NCI-H2196 (cell line): ENCODE results near the gene KRT76.

Experiments used
- DNase-seq: peaks from one replicate; lab custom pipeline; 2025; ENCODE audit not compliant: unreplicated experiment; lab: John Stamatoyannopoulos, UW

KRT76 gene

DNA sequence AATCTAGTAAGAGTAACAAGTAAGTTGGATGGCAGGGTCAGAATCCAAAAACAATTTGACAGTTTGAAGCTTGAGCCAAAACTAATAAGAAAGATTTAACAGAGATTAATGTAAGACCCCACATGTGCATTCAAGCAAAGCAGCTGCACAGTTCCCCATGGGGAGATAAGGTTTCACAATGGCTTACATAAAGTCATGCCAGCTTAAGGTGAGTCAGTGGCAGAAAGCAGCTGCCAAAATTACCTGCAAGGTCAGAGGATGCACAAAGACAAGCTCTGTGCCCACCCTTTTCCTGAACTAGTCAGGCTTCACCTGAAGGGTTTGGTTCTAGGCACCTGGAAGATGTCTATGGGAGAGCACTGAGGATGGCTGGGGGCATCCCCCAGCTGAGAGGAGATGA lies 37.2 kb downstream of the KRT76 start:
- peak; percentile 43 for DNase-seq

DNA sequence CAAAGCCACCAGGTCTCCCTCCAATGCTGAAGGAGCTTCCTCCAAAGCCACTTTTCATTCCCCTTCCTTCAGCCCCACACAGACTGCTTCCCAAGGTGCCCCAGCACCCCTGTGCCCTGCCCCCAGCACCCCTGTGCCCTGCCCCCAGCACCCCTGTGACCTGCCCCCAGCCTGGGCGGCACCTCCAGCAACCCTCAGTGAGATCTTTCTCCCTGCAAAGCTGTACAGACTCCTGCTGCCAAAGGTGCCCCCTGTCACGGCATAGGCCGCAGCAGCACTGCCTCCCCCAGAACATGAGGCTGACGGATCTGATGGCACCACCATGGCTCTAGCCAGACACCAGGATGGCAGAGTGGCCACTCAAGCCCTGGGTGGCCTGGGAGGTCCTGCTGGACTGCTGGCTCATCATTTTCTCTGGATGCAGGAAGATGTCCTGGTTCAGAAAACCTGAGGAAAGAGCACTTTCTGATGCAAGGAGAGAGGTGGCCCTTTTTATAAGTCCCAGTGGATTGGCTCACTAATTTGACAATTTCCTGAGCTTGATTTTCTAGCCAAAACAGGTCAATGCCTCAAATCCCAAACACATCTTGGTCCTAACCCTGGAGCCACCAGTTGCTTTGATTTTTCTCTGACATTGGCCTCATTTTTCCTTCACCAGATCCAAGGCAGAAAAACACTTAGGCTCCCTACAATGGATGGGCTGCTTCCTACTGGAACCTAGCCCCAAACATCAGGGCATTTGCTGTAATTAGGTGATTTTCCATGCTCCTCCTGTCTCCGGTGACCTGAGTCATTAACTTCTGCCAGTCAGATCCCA lies 41.1 kb downstream of the KRT76 start:
- DNase-seq, result no peak

DNA sequence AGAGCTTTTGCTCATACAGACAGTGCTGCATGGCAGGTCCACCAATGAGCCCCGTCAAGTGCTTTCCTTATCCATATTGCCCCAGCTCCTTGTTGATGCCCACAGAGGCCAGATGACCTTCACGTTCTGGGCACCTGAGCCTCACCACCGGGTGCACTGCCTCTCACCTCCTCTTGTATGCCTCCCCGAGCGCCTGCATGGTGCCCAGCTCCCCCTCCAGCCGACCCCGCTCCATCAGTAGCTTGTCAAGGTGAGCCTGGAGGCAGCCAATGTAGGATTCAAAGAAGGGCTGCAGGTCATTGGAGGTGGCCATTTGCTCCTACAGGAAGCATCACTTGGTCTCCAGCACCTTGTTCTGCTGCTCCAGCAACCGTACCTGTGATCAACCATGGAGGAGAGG lies 42.0 kb downstream of the KRT76 start:
- no peak for DNase-seq

DNA sequence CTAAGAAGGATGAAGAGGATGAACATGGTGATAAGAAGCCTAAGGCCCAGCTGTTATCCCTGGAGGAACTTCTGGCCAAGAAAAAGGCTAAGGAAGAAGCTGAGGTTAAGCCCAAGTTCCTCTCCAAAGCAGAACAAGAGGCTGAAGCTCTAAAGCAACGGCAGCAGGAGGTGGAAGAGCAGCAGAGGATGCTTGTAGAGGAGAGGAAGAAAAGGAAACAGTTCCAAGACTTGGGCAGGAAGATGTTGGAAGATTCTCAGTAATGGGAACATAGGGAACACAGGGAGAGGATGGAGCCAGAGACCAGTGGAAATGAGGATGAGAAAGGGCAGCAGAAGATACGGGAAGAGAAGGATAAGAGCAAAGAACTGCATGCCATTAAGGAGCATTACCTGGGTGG lies 46.4 kb downstream of the KRT76 start:
- no peak for DNase-seq

DNA sequence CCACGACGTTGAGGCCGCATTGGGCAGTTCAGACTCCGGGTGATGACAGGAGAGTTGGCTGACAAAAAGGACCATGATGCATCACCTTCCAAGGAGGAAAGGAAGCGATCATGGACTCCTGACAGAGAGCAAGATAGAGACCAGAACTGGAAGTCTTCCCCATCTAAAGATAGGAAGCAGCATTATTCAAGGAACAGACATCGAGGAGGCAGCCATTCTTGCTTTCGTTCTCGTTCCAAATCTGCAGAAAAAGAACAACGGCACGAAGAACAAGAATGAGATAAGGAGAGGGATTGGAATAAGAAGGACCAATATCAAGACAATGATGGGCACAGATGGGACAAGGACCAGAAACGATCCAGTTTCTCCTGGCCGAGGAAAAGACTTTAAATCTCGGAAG lies 46.8 kb downstream of the KRT76 start:
- no peak for DNase-seq

DNA sequence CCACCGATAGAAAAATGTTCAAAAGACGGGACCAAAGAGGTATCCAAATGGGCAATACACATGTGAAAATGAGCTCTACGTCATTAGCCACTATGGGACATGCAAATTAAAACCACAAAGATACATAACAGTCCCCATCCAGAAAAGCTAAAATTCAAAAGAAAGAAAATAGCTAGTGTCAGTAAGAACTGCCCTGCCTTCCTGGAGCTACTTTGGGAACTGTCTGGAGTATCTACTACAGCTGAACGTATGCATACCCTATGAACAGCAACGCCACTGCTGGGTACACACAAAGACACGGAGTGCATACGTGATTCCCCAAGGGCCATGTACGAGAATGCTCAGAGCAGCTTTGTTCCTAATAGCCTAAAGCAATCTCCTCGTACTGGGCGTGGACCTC lies 48.0 kb downstream of the KRT76 start:
- no peak for DNase-seq

DNA sequence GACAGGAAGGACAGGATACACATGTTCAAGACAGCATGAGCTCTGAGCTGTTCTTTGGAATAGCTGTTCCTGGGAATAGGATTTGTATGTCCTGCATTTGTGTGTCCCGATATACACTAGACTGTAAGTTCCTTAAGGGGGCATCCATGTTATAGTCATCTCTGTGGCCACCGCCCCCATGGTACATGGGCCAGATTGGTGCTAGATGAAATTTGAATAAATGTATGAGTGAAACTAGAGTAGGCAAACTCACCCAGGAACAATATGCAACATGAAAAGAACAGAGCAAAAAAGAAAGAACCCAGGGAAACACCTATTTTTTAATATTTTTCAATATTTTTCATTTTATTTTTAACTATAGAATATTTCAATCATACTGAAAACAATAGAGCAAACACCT lies 48.8 kb downstream of the KRT76 start:
- DNase-seq, result no peak

DNA sequence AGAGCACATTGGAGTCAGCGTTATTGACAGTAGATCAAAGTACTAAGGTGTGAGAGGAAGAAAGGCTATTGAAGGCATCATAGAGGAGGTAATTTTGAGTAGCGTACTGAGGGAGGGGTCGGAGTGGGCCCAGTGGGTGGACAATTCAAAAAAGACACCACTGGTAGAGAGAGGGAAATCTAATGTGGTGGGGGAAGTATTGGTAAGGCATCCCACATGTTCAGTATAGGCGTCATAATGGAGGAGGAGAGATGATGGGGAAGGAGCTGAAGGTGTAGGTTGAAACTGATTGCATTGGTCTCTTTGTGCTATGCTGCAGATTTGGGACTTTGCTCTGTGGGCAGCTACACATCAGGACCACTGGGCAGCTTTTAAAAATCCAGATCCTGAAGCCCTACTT lies 50.1 kb downstream of the KRT76 start:
- no peak for DNase-seq

DNA sequence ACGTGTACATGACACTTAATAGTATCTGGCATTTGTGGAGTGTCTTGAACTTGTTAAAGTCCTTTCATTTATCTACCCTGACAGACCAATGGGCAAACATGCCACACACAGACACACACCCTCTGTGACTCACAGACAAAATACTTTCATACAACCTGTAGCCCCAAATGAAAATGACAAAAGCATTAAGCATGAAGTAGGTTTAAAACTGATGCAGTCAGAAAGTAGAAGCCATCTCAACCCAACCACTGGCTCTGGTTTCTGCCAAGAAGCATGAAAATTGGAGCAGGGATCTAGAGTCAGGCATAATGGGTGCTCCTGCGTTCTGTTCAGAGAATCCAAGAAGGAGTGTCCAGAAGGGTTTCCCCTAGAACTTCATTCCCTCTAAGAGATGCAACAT lies 50.7 kb downstream of the KRT76 start:
- DNase-seq, result no peak

DNA sequence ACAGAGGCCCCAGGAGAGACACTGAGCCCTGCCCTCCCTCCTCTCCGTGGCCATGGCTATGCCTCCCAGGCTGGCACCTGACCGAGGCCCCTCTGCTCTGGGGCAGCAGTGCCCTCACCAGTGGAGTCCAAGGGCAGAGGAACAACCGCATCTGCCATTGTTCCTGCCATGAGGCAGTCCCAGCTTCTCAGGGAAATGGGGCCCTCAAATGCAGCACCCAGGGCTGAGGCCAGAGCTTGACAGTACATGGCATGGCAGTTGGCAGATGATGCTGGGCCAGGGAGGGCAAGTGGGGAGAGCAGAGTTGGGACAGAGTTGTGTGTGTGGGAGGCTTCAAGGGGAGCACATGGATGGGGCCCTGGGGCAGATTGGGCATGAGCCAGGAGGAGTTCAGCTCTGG lies 52.8 kb downstream of the KRT76 start:
- no peak for DNase-seq

DNA sequence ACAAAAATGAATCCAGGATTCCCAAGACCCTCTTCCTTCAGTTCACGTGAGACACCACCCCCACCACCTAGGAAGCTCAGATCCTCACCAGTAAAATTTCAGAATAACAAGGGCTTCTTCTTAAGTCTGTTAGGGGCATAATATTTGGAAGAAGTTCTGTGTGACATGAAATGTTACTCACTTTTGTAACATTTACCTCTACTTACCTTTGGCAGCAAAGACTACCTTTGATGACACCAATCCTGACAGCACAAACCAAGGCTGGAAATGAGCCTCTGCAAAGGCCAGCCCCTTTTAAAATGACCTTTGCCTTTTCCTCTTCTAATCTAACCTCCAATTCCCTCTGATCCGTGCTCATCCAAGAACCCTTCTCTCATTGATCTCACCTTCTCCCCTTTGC lies 54.5 kb downstream of the KRT76 start:
- no peak for DNase-seq

DNA sequence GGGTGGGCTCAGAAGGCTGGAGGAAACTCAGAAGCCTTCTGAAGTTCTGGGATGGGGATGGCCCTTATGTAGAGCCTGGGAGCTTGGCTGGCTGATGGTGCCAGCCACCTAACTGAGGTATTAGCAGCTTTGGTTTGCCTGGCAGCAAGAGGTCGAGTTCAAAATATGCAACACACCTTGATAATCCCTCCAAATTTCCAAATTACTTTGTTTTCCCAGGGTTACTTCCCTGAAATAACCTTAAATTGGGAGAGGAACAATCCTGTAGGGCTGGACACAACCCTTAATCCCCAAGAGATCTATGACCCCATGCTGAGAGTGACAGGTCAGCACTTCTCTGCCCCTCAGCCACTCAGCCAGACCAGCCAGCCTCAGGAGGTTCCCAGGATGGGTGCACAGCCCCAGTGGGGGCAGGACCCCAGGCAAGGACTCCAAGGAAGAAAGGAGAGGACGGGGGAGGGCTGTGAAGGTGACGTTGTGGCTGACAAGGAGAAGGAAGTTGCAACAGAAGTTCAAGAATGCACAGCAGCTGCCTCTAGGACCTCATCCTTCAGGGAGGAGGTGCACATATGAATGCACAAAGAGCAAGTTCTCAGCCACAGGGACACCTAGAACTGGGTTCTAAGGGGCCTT lies 55.2 kb downstream of the KRT76 start:
- no peak for DNase-seq

DNA sequence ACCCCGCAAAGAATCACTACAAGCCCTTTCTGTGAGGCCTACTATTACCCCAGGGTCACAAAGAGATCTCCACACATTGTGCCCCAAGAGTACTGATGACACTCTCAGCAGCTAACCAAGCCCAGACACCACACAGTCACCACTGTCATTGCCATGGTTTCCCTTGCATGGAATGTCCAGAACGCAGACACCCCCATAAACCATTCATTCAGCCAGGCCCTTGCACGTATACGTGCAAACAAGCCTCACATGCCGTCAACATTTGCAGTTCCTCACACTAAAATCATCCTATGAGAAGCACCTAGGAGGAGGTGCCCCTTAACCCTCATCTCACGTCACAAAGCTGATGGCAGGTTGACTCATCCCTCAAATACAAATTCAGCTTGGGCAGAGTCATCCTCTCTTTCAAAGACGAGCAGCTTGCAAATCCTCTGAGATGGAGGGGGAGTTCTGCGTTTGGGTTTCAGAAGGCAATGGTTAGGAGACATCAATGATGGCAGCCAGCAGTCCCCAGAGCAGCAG lies 56.7 kb downstream of the KRT76 start:
- no peak for DNase-seq
